GM12892 (cell line): ENCODE measurements around the gene RAD51AP1.

ENCODE experiments used
- DNase-seq: peaks from one replicate; pipeline ENCODE4 v3.0.0; 2011; ENCODE audit not compliant: insufficient read length
- FAIRE-seq: peaks from 2 replicates; lab custom pipeline; 2011; peaks lifted over from hg19 to GRCh38; lab: Jason Lieb, UNC
- POLR2A ChIP-seq: IDR thresholded peaks from 2 replicates; pipeline ENCODE4 v1.6.1; 2011; ENCODE audit warnings: low read depth, low read length, control low read depth
- POLR2AphosphoS5 ChIP-seq: IDR thresholded peaks from 2 replicates; pipeline ENCODE4 v1.6.1; 2011; ENCODE audit warnings: low read depth, low read length, control low read depth
- TAF1 ChIP-seq: IDR thresholded peaks from 2 replicates; pipeline ENCODE4 v1.6.1; 2011; ENCODE audit warnings: low read depth, mild to moderate bottlenecking, control low read depth, low read length, borderline replicate concordance

The RAD51AP1 gene

DNA sequence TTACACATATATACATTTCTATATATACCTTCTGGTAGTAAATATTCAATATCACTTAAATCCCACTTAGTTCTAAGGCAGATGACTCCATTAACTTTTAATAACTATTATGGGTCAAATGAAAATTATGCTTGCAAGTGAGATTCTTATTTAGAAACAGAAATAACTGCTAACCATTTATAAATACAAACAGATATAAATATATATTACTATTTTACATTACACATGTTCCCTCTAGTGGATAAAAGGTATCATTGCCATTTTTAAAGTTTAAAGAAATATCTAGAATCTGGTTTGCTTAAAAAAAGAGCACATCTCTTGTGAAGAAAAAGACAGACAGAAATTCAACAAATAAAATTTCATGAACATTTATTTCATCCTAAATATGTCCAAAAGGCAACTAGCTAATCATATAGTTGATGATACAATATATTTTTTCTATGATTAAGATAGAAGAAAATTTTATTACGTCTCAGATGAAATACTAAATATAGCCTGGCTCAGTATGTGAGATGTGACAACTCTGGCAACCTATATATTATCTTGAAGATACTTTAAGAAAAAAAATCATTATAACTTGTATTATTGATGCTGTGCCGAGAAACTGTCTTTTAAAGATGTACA lies 11.7 kb upstream of the RAD51AP1 start:
- DNase-seq, result no peak
- FAIRE-seq, result no peak
- no peak for TF ChIP-seq POLR2A
- TF ChIP-seq TAF1, result no peak
- no peak for TF ChIP-seq POLR2AphosphoS5

DNA sequence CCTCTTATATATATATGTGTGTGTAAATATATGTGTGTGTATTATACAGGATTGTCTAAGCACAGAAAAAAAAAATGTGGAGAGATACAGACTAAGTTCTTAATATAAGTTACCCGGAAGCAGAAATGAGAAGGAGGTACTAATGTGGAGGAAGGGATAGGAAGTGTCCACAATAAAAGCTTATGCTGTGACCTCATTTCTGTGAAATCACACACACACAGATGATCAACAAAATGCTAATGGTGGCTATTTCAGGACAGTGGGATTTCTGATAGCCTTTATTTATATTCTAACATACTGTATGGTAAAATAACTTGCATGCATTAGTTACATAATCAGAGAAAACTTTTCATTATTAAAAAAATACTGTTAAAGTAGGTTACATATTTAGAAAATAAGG lies 8.5 kb upstream of the RAD51AP1 start:
- FAIRE-seq (no peak), DNase-seq (no peak)
- TF ChIP-seq TAF1 (no peak), POLR2AphosphoS5 (no peak), POLR2A (no peak)

DNA sequence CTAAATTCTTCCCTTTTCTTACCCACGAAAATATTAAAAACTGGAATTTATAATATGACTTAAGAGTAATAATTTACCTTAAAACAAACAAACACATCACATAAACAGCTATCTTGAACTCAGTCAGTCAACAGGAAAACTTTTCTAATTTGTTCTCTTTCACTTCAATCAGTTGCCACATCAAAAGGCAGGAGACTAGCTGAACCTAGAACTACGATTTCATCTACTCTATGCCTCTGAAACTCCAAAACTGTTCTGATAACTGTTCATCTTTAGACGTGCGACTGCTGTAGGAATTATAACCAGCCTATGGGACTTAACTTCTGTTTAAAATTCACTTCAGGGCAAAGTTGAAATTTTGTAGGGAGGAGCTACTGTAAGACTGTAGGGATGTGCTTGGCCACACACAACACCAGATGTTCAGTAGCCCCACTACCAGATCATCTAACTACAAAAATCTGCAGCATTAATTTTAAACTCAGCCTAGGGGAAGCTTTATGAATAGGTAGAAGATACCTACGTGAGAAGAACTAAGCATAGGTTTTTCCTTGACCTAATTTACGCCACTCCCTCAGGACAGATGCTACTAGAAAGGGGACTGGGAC lies 7.6 kb upstream of the RAD51AP1 start:
- DNase-seq, result no peak
- no peak for FAIRE-seq
- TF ChIP-seq TAF1, result no peak
- TF ChIP-seq POLR2AphosphoS5, result no peak
- TF ChIP-seq POLR2A, result no peak

DNA sequence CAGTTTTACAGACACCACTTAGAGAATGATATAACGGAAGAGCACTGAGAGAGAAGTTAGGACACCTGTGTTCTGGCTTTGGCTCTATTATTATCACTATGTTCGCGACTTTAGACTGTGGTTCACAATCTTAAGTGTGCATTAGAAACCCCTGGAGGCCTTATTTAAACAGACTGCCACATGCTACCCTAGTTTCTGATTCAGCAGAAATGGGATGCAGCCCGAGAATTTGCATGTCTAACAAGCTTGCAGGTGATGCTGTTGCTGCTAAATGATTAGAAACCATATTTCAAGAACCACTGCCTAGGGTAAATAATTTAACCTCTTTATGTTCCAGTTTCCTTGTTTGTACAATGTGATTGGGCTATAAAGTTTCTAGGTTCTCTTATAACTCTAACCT lies 3.6 kb upstream of the RAD51AP1 start:
- DNase-seq (no peak), FAIRE-seq (no peak)
- TF ChIP-seq POLR2AphosphoS5 (no peak), TAF1 (no peak)

DNA sequence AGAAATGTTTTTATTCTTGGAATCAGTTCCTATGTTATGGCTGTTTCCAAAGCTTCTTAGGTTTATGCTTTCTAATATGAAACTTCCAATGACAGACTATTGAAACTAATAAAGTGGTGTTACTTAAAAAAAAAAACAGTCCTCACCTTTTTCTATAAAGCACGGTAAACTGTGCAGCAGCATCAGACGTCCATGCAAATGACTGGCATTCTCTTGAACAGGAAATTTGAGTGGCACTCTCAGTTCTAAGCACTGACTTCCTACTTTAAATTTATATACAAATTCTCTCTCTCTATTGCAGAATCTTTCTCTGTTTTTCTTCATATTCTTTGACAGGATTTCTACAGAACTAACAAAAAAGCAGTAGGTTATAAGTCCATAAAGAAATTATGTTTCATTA lies 2.8 kb upstream of the RAD51AP1 start:
- DNase-seq (no peak), FAIRE-seq (no peak)
- no peak for TF ChIP-seq POLR2A
- no peak for TF ChIP-seq POLR2AphosphoS5
- no peak for TF ChIP-seq TAF1

DNA sequence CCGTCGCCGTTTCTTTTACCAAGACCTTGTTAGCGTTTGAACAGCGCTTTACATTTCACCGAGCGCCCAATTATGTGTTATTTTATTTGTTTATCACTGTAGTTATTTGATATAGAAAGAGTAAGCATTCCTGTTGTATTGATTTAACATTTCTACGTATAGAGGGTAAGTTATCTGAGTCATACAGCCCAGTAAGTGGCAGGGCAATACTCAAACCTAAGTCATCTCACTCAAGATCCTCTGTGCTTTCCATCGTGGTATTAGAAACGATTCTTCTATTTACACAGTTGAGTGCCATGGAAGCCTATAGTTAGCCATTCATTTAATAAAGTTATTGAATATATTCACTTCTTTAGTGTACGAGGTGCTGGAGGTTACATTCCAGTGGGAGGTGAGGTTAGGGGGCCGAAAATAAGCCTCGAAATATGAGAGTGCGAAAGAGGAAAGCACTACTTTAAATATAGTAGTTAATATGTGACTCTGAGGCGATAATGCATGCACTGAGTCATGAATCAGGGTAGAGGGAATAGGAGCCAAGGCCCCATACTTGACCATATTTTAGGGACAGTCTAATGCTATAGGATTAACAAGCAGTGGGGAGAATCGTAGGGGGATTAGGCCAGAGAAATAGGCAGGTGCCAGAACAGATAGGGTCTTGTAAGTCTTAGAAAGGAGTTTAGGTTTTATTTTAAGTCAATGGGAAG lies 629 bp downstream of the RAD51AP1 start:
- TF ChIP-seq POLR2A, result no peak
- peak; percentile 27 for FAIRE-seq
- DNase-seq, result no peak

DNA sequence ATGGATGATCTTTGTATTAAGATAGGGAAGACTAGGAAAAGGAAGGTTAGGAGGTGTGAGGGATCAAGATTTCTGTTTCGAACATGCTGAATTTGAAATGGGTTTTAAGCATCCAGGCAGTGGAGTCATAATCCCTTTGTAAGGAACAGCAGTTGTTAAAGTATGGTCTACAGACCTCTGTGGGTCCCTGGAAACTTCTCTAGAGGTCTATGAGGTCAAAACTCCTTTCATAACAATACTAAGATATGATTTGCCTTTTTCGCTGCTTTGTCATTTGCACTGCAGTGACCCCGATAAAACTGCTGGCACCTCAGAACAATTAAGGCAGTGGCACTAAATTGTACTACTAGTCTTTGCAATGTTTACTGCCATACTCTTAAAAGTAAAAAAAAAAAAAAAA lies 1.5 kb downstream of the RAD51AP1 start:
- DNase-seq (no peak), FAIRE-seq (no peak)
- no peak for TF ChIP-seq POLR2AphosphoS5
- no peak for TF ChIP-seq POLR2A
- TF ChIP-seq TAF1, result no peak

DNA sequence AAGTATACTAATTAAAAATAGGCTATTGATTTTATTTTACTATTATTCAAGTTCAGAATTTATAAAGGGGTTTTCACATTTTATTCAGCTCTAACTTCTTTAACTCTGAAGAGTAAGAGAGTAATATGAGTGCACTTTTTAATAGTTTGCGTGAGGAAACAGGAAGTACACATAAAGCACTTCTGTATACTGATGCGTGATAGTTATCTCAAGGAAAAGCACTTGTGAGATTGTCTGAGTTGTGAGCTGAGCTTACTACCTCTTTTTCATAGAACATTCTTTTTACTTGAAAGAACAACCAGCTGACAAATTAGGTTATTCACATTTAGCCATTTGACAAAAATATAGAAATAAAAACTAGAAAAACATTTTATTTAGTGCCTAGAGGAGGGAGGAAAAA lies 1.9 kb downstream of the RAD51AP1 start:
- no peak for TF ChIP-seq POLR2A
- TF ChIP-seq TAF1, result no peak
- FAIRE-seq (no peak), DNase-seq (no peak)

DNA sequence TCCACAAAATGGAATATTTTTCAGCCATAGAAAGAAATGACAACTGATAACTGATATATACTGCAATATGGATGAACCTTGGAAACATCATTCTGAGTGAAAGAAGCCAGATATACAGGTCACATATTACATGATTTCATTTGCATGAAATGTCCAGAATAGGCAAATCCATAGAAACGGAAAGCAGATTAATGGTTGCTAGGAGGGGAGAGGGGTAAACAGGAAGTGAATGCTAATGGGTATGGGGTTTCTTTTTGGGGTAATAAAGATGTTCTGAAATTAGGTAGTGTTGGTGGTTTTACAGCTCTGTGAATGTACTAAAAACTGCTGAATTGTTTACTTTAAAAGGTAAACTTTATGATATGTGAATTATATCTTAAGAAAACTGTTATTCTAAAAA lies 6.5 kb downstream of the RAD51AP1 start:
- DNase-seq (no peak), FAIRE-seq (no peak)
- TF ChIP-seq TAF1 (no peak), POLR2AphosphoS5 (no peak)

DNA sequence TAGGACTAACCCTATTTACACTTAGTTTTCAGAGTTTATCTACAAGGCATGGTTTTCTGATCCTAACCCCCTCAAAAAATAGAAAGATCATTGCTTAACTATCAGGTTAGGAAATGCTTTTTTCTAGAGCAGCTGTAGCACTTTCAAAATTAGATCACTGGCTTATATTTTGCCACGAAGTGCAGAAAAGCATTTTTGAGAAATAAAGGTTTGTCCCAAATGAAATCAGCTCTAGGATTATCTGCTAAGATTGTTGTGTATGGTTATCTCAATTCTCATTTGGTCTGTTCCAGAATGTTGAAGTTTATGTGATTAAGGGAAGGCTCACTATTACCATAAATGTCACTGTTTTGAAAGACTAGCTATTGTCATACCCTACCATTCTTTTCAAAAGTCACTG lies 13.5 kb downstream of the RAD51AP1 start:
- TF ChIP-seq TAF1 (no peak), POLR2AphosphoS5 (no peak), POLR2A (no peak)
- DNase-seq, result no peak
- no peak for FAIRE-seq

DNA sequence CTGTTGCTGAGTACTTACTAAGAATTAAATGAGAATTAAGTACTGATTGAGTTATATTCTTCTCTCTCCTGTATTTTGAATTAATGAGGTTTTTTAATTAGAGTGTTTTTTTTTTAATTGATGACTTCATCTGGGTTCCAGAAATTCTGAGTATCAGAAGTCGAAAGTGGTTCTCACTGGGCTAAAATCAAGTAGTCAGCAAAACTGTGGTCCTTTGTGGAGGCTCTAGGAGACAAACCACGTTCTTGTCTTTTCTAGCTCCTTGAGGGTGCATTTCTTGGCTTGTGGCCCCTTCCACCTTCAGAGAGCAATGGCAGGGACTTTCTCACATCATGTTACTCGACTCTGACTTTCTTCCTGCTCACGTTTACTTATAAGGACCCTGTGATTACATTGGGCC lies 15.3 kb downstream of the RAD51AP1 start:
- TF ChIP-seq POLR2A, result no peak
- no peak for TF ChIP-seq POLR2AphosphoS5
- TF ChIP-seq TAF1, result no peak
- FAIRE-seq, result no peak
- DNase-seq, result no peak

DNA sequence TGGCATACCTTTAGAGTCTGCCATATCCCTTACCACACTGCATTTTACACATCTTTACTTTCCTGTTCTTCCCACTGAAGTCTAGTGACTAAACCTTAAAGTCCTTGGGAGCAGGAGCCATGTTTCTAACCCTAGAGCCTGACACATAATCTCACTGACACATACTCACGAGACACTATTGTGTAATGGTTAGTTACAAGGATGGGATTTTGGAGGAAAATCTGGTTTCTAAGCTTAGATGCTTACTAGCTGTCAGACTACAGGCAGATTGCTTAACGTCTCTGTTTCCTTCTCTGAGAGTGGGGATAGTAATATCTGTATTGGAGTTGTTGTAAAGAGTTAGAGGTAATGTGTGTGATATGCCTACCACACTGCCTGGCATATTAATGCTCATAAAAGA lies 17.1 kb downstream of the RAD51AP1 start:
- no peak for DNase-seq
- FAIRE-seq, result no peak
- TF ChIP-seq POLR2A (no peak), TAF1 (no peak), POLR2AphosphoS5 (no peak)
